Measurements from ENCODE around the gene ARHGEF4. TPM values are rescaled to one million over a fixed set of nuclear protein-coding genes. Genes with fewer than 3 reads are reported as not detected.
A peak's percentile ranks its signal among the peaks of the same experiment; 100 is the strongest.

The ARHGEF4 gene
- total and polyA plus RNA-seq, 4 donors: 61.6 to 210 (median 137) TPM

- peaks cover 2% of the 10 kb centered on the region for H3K4me1 ChIP-seq (ENCODE audit: control insufficient read depth, insufficient read depth, low read length)
- 95% methylated on average over 2 of the region's 2 CpGs for WGBS (ENCODE audit: insufficient coverage)
- peaks cover 5% of the 10 kb centered on the region for H3K36me3 ChIP-seq (ENCODE audit: control insufficient read depth, insufficient read depth, low read length)
- no peak overlapping the region for H3K4me3 ChIP-seq (ENCODE audit: low read depth, low read length)
- DNase-seq (ENCODE audit: low read depth in 4 of 6, low spot score in 6 of 6): peak in 2 of 6 donors; percentile 11 to 42
- H3K9me3 ChIP-seq (ENCODE audit: control insufficient read depth, insufficient read depth, low read length): no peaks in the 10 kb centered on the region
- no peaks in the 10 kb centered on the region for H3K27me3 ChIP-seq (ENCODE audit: control insufficient read depth, insufficient read depth, low read length)
- no peak overlapping the region for H3K27ac ChIP-seq (ENCODE audit: low read depth, low read length)
Measured at GRCh38 chr2:130922417-130922816, 85.7 kb downstream of the ARHGEF4 start.

GRCh38 chr2:130928385-130928784, 91.7 kb downstream of the ARHGEF4 start:
- Histone ChIP-seq H3K9me3 (ENCODE audit: control insufficient read depth, insufficient read depth, low read length) (no peaks in the 10 kb centered on the region), H3K27ac (ENCODE audit: low read depth, low read length) (no peak overlapping the region), H3K36me3 (ENCODE audit: control insufficient read depth, insufficient read depth, low read length) (no peaks in the 10 kb centered on the region), H3K4me3 (ENCODE audit: low read depth, low read length) (no peak overlapping the region), H3K4me1 (ENCODE audit: control insufficient read depth, insufficient read depth, low read length) (no peaks in the 10 kb centered on the region), H3K27me3 (ENCODE audit: control insufficient read depth, insufficient read depth, low read length) (no peaks in the 10 kb centered on the region)
- DNase-seq (ENCODE audit: low read depth in 4 of 6, low spot score in 6 of 6): no peak
- WGBS (ENCODE audit: insufficient coverage): 86% methylated on average over 1 of the region's 4 CpGs

GRCh38 chr2:130930740-130931659, 94.3 kb downstream of the ARHGEF4 start:
- no peak overlapping the region for H3K4me3 ChIP-seq (ENCODE audit: low read depth, low read length)
- no peak overlapping the region for H3K27ac ChIP-seq (ENCODE audit: low read depth, low read length)
- 91% methylated on average over 12 of the region's 12 CpGs for WGBS (ENCODE audit: insufficient coverage)
- no peak for DNase-seq (ENCODE audit: low read depth in 4 of 6, low spot score in 6 of 6)
- no peaks in the 10 kb centered on the region for H3K36me3 ChIP-seq (ENCODE audit: control insufficient read depth, insufficient read depth, low read length)
- H3K9me3 ChIP-seq (ENCODE audit: control insufficient read depth, insufficient read depth, low read length): no peaks in the 10 kb centered on the region
- no peaks in the 10 kb centered on the region for H3K4me1 ChIP-seq (ENCODE audit: control insufficient read depth, insufficient read depth, low read length)
- H3K27me3 ChIP-seq (ENCODE audit: control insufficient read depth, insufficient read depth, low read length): no peaks in the 10 kb centered on the region

GRCh38 chr2:130933501-130933900, 96.8 kb downstream of the ARHGEF4 start:
- no peaks in the 10 kb centered on the region for H3K27me3 ChIP-seq (ENCODE audit: control insufficient read depth, insufficient read depth, low read length)
- no peak overlapping the region for H3K27ac ChIP-seq (ENCODE audit: low read depth, low read length)
- no peak for DNase-seq (ENCODE audit: low read depth in 4 of 6, low spot score in 6 of 6)
- H3K36me3 ChIP-seq (ENCODE audit: control insufficient read depth, insufficient read depth, low read length): peaks cover 3% of the 10 kb centered on the region
- no peaks in the 10 kb centered on the region for H3K4me1 ChIP-seq (ENCODE audit: control insufficient read depth, insufficient read depth, low read length)
- H3K9me3 ChIP-seq (ENCODE audit: control insufficient read depth, insufficient read depth, low read length): peaks cover 2% of the 10 kb centered on the region
- H3K4me3 ChIP-seq (ENCODE audit: low read depth, low read length): no peak overlapping the region
- no CpG with 5 or more reads among the region's 2 CpGs for WGBS (ENCODE audit: insufficient coverage)

GRCh38 chr2:130936451-130936850, 99.7 kb downstream of the ARHGEF4 start:
- Histone ChIP-seq H3K4me1 (ENCODE audit: control insufficient read depth, insufficient read depth, low read length) (no peaks in the 10 kb centered on the region), H3K27me3 (ENCODE audit: control insufficient read depth, insufficient read depth, low read length) (no peaks in the 10 kb centered on the region), H3K36me3 (ENCODE audit: control insufficient read depth, insufficient read depth, low read length) (peaks cover 3% of the 10 kb centered on the region), H3K4me3 (ENCODE audit: low read depth, low read length) (no peak overlapping the region), H3K27ac (ENCODE audit: low read depth, low read length) (no peak overlapping the region), H3K9me3 (ENCODE audit: control insufficient read depth, insufficient read depth, low read length) (peaks cover 2% of the 10 kb centered on the region)
- no peak for DNase-seq (ENCODE audit: low read depth in 4 of 6, low spot score in 6 of 6)

- H3K9me3 ChIP-seq (ENCODE audit: control insufficient read depth, insufficient read depth, low read length): peaks cover 10% of the 10 kb centered on the region
- H3K27me3 ChIP-seq (ENCODE audit: control insufficient read depth, insufficient read depth, low read length): no peaks in the 10 kb centered on the region
- no peak for DNase-seq (ENCODE audit: low read depth in 4 of 6, low spot score in 6 of 6)
- no peak overlapping the region for H3K4me3 ChIP-seq (ENCODE audit: low read depth, low read length)
- no peak overlapping the region for H3K27ac ChIP-seq (ENCODE audit: low read depth, low read length)
- H3K4me1 ChIP-seq (ENCODE audit: control insufficient read depth, insufficient read depth, low read length): no peaks in the 10 kb centered on the region
- 93% methylated on average over 5 of the region's 6 CpGs for WGBS (ENCODE audit: insufficient coverage)
- H3K36me3 ChIP-seq (ENCODE audit: control insufficient read depth, insufficient read depth, low read length): peaks cover 2% of the 10 kb centered on the region
Measured at GRCh38 chr2:130947967-130948366, 111.3 kb downstream of the ARHGEF4 start.

- H3K9me3 ChIP-seq (ENCODE audit: control insufficient read depth, insufficient read depth, low read length): peaks cover 5% of the 10 kb centered on the region
- H3K27me3 ChIP-seq (ENCODE audit: control insufficient read depth, insufficient read depth, low read length): no peaks in the 10 kb centered on the region
- DNase-seq (ENCODE audit: low read depth in 4 of 6, low spot score in 6 of 6): no peak
- H3K27ac ChIP-seq (ENCODE audit: low read depth, low read length): no peak overlapping the region
- H3K4me1 ChIP-seq (ENCODE audit: control insufficient read depth, insufficient read depth, low read length): no peaks in the 10 kb centered on the region
- WGBS (ENCODE audit: insufficient coverage): 80% methylated on average over 2 of the region's 6 CpGs
- no peak overlapping the region for H3K4me3 ChIP-seq (ENCODE audit: low read depth, low read length)
- H3K36me3 ChIP-seq (ENCODE audit: control insufficient read depth, insufficient read depth, low read length): peaks cover 2% of the 10 kb centered on the region
Measured at GRCh38 chr2:130949954-130950353, 113.2 kb downstream of the ARHGEF4 start.

GRCh38 chr2:130951018-130951417, 114.3 kb downstream of the ARHGEF4 start:
- no peaks in the 10 kb centered on the region for H3K4me1 ChIP-seq (ENCODE audit: control insufficient read depth, insufficient read depth, low read length)
- no peak for DNase-seq (ENCODE audit: low read depth in 4 of 6, low spot score in 6 of 6)

GRCh38 chr2:130954873-130955272, 118.2 kb downstream of the ARHGEF4 start:
- no peak for DNase-seq (ENCODE audit: low read depth in 4 of 6, low spot score in 6 of 6)
- H3K4me3 ChIP-seq (ENCODE audit: low read depth, low read length): no peak overlapping the region
- H3K4me1 ChIP-seq (ENCODE audit: control insufficient read depth, insufficient read depth, low read length): no peaks in the 10 kb centered on the region
- no peaks in the 10 kb centered on the region for H3K27me3 ChIP-seq (ENCODE audit: control insufficient read depth, insufficient read depth, low read length)
- WGBS (ENCODE audit: insufficient coverage): no CpG with 5 or more reads among the region's 1 CpG
- H3K9me3 ChIP-seq (ENCODE audit: control insufficient read depth, insufficient read depth, low read length): peaks cover 2% of the 10 kb centered on the region
- no peaks in the 10 kb centered on the region for H3K36me3 ChIP-seq (ENCODE audit: control insufficient read depth, insufficient read depth, low read length)
- H3K27ac ChIP-seq (ENCODE audit: low read depth, low read length): no peak overlapping the region

More at GRCh38 chr2:130951018-130951417, 114.3 kb downstream of the ARHGEF4 start:
- peaks cover 2% of the 10 kb centered on the region for H3K9me3 ChIP-seq (ENCODE audit: control insufficient read depth, insufficient read depth, low read length)
- H3K36me3 ChIP-seq (ENCODE audit: control insufficient read depth, insufficient read depth, low read length): peaks cover 2% of the 10 kb centered on the region
- H3K27ac ChIP-seq (ENCODE audit: low read depth, low read length): no peak overlapping the region
- no peaks in the 10 kb centered on the region for H3K27me3 ChIP-seq (ENCODE audit: control insufficient read depth, insufficient read depth, low read length)
- H3K4me3 ChIP-seq (ENCODE audit: low read depth, low read length): no peak overlapping the region

- Histone ChIP-seq H3K36me3 (ENCODE audit: control insufficient read depth, insufficient read depth, low read length) (no peaks in the 10 kb centered on the region), H3K27me3 (ENCODE audit: control insufficient read depth, insufficient read depth, low read length) (no peaks in the 10 kb centered on the region), H3K9me3 (ENCODE audit: control insufficient read depth, insufficient read depth, low read length) (no peaks in the 10 kb centered on the region), H3K27ac (ENCODE audit: low read depth, low read length) (no peak overlapping the region), H3K4me3 (ENCODE audit: low read depth, low read length) (no peak overlapping the region), H3K4me1 (ENCODE audit: control insufficient read depth, insufficient read depth, low read length) (peaks cover under 1% of the 10 kb centered on the region)
- no CpG with 5 or more reads among the region's 2 CpGs for WGBS (ENCODE audit: insufficient coverage)
- no peak for DNase-seq (ENCODE audit: low read depth in 4 of 6, low spot score in 6 of 6)
Measured at GRCh38 chr2:130957915-130958314, 121.2 kb downstream of the ARHGEF4 start.

Measured in spinal cord (tissue), 10 donors.